Stimulated activated CD8-positive, alpha-beta memory T cell treated with anti-CD3 and anti-CD28 coated beads, Interleukin-2, amount 100 ng/mL, for 1 hour (primary cell): ENCODE data around the gene LRRC8A.

Experiments used
- DNase-seq, 2 donors: peaks; one replicate each; pipeline ENCODE4 v3.0.0-alpha.2; 2020; ENCODE audit warnings: low read depth in 2 of 2

LRRC8A gene

GRCh38 chr9:128901822-128902221, 19.9 kb downstream of the LRRC8A start:
- no peak for DNase-seq

DNA sequence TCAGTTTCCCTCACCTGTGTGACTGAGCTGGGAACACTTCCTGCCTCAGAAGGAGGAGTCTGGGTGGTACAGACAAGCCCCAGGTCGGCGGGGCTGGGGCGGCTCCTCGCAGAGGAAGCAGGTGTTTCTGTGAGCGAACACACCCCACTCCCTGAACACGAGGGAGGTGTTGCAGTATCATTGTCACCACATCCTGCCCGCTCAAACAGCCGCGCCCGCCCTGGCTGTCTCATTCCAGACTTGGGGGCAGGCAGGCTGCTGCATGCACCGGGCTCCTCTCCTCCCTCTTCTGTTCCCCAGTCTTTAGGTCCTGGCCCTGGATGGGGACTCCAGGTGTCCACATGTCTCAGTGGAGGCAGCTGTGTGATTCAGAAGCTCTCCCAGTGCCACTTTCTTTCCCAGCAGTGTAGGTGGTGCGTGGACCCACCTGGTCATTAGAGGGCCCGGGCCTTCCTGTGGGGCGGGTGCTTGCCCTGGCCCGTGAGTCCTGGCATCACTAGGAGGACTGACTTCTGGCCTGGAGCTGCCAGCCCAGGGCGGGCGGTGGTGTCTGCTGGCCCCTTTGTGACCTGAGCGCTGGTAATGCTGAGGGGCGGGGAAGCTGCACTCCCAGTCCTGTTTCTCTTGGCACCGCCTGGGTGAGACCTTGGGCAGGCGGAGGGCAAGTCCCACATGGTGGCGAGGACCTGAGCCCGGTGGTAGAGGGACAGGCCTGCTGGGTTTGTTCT, 20.6 kb downstream of the LRRC8A start:
- DNase-seq: peak; percentile 60 to 75

DNA sequence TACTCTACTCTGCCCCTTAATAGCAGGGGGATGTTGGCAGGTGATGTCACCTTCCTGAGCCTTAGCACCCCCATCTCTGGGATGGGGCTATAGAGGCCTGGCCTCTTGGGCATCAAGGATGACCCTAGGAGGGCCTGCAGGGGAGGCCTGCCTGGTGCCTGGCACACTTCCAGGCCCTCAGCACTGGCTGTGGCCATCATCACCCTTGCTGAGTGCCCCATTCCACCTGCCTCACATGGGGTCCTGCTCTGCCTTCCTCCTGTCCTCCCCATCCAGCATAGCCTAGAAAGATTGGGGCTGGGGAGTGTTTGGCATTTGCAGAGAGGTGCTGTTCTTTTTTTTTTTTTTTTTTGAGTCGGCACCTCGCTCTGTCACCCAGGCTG, 21.1 kb downstream of the LRRC8A start:
- no peak for DNase-seq

GRCh38 chr9:128903871-128904620, 22.1 kb downstream of the LRRC8A start:
- DNase-seq: no peak

DNA sequence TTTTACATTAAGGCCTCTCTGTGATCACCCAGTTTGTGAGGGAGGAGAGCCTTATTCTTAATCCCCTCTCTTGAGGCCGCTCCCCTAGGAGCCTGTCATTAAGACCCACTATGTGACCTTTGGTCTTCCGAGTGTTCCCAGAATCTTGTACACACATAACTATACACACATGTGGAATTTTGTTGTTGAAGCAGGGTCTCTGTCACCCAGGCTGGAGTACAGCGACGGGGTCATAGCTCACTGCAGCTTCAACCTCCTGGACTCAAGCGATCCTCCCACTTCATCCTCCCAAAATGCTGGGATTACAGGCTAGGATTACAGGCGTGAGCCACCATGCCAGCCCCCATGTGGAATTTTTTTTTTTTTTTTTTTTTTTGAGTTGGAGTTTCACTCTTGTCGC, 24.0 kb downstream of the LRRC8A start:
- DNase-seq: no peak

DNA sequence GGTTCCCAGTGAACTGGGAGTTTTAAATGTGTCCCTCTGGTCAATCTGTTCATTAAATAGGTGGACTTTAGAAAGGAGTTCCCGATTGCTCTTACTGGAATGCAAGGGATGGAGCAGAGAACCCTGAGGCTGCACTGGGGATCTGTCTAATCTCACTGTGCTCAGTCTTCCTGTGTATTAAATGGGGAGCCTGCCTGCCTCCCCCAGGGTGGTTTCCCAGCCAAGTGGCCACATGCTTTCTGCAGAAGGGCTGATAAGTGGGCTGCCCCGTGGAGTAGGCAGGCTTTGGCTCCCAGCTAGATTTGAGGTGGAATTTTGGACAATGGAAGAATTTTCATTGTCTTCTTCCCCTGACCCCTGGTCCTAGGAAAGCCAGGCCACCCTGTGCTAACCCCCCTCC, 24.8 kb downstream of the LRRC8A start:
- no peak for DNase-seq

- DNase-seq: no peak
Observed at GRCh38 chr9:128908372-128908771, 26.4 kb downstream of the LRRC8A start.

DNA sequence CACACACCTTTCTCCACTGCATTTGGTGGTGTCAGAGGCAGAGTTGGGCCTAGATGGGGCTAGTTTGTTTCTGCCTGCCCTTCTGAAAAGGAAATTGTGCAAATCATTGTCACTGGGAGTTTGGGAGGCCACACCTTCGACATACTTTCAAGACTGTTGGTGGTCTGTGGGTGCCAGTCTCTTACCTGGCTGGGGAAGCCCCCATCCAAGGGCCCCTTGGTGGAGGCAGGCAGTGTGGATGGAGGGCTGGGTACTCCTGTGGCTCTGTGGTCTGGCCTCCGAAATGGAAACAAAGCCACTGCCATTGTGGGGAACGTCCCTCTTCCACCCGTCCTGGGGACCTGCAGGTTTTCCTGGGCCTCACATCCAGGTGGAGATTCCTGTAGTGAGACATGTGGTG, 27.9 kb downstream of the LRRC8A start:
- DNase-seq: no peak

- DNase-seq: no peak
Observed at GRCh38 chr9:128910906-128911305, 29.0 kb downstream of the LRRC8A start.

GRCh38 chr9:128911529-128912035, 29.6 kb downstream of the LRRC8A start:
- no peak for DNase-seq

DNA sequence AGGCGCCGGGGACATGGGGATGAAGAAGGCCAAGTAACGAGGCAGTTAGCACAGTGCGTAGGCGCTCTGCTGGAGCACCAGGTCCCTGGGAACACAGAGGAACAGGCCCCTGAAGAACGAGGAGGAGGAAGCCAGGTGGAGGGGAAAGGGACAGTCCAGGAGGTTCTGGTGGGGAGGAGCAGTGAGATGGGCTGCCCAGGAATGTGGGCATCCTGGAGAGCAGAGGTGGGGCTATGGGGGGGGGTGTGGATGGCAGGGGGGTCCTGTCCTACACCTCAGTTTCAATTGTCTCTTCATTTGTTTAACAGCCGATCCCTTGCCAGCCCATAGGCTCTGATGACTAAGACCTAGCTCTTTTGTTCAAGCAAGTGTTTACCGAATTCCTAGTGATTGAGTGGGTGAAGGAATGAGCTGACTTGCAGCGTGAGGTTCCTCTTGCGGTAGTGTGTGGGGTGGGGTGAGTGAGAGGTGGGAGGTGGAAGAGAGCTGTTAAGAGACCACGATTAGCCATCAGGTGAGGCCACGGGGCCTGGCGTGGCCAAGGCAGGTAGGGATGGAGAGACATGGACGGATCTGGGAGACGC, 30.4 kb downstream of the LRRC8A start:
- DNase-seq: no peak

DNA sequence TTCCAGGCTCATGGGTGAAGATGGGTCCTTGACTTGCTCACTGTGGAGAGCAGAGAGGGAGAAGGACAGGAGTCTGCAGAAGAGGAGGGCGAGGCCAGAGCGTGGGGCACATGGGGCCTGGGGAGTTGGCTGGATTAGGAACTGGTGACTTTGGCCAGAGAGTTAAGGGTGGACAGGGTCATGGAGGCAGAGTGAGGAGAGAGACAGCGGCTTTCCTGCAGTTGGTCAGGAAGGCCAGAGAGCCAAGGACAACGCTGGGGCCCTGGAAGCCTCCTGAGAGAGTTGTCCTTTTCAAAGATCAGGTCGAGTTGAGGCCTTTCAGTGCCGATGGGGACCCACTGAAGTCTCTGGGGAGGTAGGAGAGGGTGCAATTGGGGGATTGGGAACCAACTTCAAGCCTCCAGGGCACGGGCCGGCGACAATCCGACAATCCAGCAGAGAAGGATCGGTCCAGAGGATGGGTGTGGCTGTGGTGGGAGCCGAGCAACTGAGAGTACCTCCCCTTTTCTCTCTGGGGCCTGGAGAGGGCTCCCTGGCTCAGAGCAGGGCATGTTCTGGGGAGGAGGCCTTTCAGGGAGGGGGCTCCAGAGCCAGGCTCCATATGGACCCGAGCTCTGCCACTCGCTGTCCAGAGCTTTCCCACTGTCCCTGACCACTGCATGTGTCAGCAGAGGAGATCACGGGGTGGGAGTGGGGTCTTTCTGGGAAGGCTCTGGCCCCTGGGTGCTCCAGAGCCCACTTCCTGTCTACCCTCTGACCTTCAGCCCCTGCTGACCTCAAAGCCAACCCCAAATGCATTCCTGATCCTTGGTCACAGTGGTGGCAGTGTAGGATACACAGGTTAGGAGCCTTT, 31.3 kb downstream of the LRRC8A start:
- no peak for DNase-seq

DNA sequence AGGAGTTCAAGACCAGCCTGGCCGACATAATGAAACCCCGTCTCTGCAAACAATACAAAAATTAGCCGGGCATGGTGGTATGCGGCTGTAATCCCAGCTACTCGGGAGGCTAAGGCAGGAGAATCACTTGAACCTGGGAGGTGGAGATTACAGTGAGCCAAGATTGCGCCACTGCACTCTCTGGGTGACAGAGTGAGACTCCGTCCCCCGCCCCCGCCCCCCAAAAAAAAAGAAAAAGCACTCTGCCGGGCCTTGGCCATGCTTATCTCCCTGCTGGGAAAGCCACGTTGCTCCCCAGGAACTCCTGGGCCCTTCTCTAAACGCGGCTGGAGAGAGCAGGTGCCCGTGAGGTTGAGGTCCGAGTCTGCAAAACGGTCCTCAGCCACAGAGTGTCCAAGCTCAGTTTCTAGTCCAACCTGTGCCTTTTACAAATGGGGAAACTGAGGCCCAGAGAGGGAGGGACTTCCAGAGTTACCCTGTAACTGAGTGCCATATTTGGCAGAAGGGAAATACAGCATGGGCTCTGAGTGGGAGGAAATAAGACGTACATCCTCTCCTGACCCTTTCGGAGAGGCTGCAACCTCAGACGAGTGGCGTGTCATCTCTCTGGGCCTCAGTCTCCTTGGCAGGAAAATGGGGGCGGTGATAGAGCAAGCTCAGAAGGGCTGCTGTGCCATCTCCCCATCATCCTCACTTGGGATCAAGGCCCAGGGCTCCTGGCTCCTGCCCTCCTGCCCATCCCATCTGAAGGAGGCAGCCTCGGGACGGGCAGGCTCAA, 32.3 kb downstream of the LRRC8A start:
- DNase-seq: no peak

DNA sequence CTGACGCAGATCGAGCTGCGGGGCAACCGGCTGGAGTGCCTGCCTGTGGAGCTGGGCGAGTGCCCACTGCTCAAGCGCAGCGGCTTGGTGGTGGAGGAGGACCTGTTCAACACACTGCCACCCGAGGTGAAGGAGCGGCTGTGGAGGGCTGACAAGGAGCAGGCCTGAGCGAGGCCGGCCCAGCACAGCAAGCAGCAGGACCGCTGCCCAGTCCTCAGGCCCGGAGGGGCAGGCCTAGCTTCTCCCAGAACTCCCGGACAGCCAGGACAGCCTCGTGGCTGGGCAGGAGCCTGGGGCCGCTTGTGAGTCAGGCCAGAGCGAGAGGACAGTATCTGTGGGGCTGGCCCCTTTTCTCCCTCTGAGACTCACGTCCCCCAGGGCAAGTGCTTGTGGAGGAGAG, 34.3 kb downstream of the LRRC8A start:
- DNase-seq: no peak

DNA sequence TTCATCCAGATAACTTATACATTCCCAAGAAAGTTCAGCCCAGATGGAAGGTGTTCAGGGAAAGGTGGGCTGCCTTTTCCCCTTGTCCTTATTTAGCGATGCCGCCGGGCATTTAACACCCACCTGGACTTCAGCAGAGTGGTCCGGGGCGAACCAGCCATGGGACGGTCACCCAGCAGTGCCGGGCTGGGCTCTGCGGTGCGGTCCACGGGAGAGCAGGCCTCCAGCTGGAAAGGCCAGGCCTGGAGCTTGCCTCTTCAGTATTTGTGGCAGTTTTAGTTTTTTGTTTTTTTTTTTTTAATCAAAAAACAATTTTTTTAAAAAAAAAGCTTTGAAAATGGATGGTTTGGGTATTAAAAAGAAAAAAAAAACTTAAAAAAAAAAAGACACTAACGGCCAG, 34.8 kb downstream of the LRRC8A start:
- DNase-seq: no peak

DNA sequence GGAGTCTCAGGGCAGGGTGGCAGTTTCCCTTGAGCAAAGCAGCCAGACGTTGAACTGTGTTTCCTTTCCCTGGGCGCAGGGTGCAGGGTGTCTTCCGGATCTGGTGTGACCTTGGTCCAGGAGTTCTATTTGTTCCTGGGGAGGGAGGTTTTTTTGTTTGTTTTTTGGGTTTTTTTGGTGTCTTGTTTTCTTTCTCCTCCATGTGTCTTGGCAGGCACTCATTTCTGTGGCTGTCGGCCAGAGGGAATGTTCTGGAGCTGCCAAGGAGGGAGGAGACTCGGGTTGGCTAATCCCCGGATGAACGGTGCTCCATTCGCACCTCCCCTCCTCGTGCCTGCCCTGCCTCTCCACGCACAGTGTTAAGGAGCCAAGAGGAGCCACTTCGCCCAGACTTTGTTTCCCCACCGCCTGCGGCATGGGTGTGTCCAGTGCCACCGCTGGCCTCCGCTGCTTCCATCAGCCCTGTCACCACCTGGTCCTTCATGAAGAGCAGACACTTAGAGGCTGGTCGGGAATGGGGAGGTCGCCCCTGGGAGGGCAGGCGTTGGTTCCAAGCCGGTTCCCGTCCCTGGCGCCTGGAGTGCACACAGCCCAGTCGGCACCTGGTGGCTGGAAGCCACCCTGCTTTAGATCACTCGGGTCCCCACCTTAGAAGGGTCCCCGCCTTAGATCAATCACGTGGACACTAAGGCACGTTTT, 35.4 kb downstream of the LRRC8A start:
- DNase-seq: no peak

DNA sequence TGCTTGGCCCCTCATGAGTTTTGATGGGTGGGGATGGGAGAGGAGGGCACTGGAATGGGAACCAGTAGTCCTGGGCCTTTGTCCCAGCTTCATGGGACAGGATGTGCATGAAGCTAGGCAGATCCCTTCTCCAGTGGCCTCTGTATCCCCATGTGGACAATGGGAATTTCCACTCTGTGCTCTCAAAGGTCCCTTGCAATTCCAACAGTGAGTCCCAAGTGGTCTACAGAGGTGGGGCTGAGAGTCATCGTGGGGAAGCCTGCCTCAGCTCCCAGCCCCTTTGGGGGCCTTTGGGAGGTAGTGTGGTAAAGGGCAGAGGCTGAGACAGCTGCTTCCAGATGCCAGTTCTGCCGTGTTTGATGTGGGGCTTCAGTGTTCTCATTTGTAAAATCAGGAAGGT, 37.0 kb downstream of the LRRC8A start:
- no peak for DNase-seq

GRCh38 chr9:128919402-128920089, 37.6 kb downstream of the LRRC8A start:
- no peak for DNase-seq

DNA sequence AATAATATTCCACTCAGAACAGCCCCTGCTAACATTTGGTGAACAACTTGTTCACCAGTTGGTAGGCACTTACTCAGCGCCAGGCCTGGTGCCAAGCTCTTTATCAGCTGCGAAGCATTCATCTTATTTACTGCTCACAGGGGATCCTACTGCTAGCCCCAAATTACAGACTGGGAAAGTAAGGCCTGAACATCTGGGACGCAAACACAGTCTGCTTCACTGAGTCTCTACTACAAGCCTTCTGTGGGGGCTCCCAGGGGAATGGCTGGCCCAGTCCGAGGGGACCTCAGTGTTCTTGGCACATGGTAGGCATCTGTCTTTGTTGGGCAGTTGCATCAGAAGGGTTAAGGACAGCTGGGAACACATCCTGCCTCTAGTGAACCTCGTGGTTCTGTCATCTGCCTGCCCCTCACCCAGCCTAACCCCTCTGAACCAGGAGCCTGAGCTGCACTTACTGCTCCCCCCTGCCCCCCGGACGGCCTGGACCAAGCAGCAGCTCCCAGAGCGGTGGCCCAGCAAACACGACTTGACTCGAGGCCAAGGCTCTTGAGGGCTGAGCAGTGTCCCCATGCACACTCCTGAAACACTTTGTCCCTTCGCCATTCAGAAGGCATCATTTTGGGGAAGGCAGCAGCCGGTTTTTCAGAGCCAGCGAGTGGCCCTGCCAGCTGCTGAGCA, 38.6 kb downstream of the LRRC8A start, which contains the start of gene PHYHD1:
Gene PHYHD1 (plus strand): TSS at position 602 of the 678 bp plus-strand sequence. CDS start 1,342 bp downstream, outside the sequence.
- no peak for DNase-seq
